ENCODE results near the gene RPP25. TPM values are rescaled to one million over a fixed set of nuclear protein-coding genes. Genes with fewer than 3 reads are reported as not detected.

The RPP25 gene
- polyA plus RNA-seq, 4 donors = 5.5 to 22.2 (median 14.9) TPM

DNA sequence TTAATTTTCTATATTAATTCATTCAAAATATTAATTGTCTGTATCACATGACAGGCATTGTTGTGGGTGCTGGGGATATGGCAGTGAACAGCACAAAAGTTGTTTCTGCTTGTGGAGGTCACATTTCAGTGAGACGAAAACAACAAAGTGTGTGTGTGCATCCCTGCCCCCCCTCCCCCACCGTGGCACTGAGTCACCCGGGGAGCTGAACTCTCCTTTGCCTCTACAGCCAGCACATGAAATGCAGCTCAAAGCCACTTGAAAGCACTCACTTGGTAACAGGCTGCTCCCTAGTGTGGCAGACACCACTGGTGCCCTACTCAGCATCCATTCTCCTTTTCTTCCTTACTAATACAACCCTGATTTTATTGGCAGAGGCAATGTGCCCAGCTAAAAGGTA lies 21.9 kb upstream of the RPP25 start:
- H3K27ac ChIP-seq (ENCODE audit: low read depth in 1 of 3, low read length in 2 of 3) = no peak overlapping the region
- peaks cover 0 to 4% (median 0%) of the 10 kb centered on the region in 3 donors for H3K27me3 ChIP-seq (ENCODE audit: control insufficient read depth in 3 of 3, insufficient read depth in 3 of 3, low read length in 3 of 3)
- no peaks in the 10 kb centered on the region for H3K4me1 ChIP-seq (ENCODE audit: control insufficient read depth in 3 of 3, insufficient read depth in 2 of 3, low read depth in 1 of 3, low read length in 2 of 3)
- H3K9me3 ChIP-seq (ENCODE audit: control insufficient read depth in 2 of 2, insufficient read depth in 1 of 2, low read depth in 1 of 2, low read length in 1 of 2) = no peaks in the 10 kb centered on the region
- H3K4me3 ChIP-seq (ENCODE audit: low read depth in 1 of 3, low read length in 3 of 3) = no peak overlapping the region
- no peaks in the 10 kb centered on the region for H3K36me3 ChIP-seq (ENCODE audit: control insufficient read depth in 3 of 3, insufficient read depth in 2 of 3, low read depth in 1 of 3, low read length in 3 of 3)
- 17 to 36% (median 26%) methylated on average over 3 of the region's 3 CpGs for WGBS, 3 donors
- DNase-seq (no peak), FAIRE-seq (no peak)

DNA sequence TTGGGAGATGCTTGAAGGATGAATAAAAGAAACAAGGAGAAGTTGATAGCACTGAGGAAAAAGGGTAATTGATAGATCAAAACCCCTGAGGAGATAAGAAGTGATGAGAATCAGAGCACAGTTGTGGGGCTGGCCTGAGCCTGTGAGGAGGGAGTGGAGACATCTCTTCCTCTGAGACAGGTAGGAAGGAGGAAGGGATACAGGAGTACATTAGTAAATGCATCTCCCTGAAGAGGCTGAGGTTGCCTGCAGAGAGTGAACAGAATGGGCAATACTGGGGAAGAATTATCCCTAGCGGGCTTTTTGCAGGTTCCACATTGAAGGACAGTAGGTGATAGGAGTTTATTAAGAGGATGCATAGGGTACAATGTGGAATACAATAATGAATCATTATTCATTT lies 21.5 kb upstream of the RPP25 start:
- H3K9me3 ChIP-seq (ENCODE audit: control insufficient read depth in 2 of 2, insufficient read depth in 1 of 2, low read depth in 1 of 2, low read length in 1 of 2) = no peaks in the 10 kb centered on the region
- H3K36me3 ChIP-seq (ENCODE audit: control insufficient read depth in 3 of 3, insufficient read depth in 2 of 3, low read depth in 1 of 3, low read length in 3 of 3) = no peaks in the 10 kb centered on the region
- peaks cover 0 to 5% (median 0%) of the 10 kb centered on the region in 3 donors for H3K27me3 ChIP-seq (ENCODE audit: control insufficient read depth in 3 of 3, insufficient read depth in 3 of 3, low read length in 3 of 3)
- H3K4me3 ChIP-seq (ENCODE audit: low read depth in 1 of 3, low read length in 3 of 3) = no peak overlapping the region
- no peaks in the 10 kb centered on the region for H3K4me1 ChIP-seq (ENCODE audit: control insufficient read depth in 3 of 3, insufficient read depth in 2 of 3, low read depth in 1 of 3, low read length in 2 of 3)
- FAIRE-seq (no peak), DNase-seq (no peak)
- WGBS, 3 donors = 77 to 92% (median 88%) methylated on average over 1 of the region's 1 CpG
- no peak overlapping the region for H3K27ac ChIP-seq (ENCODE audit: low read depth in 1 of 3, low read length in 2 of 3)

DNA sequence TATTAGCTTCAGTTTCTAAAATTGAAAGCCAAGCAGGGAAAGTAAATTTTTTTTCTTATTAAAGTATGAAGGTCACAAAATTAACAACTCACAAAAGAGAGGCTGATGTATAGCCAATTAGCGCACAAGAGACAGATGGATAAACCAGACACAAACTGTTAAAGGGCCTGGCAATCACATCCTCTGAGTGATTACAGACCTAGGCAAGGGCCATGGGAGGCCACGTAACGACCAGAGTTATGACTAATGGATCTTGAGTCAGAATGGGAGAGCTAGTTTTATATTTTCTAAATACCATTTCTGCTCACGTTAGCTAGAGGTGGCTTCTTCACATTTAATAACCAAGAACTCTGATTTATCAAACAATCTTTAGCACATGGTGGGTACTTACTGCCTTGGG lies 21.0 kb upstream of the RPP25 start:
- no peak for FAIRE-seq
- H3K9me3 ChIP-seq (ENCODE audit: control insufficient read depth in 2 of 2, insufficient read depth in 1 of 2, low read depth in 1 of 2, low read length in 1 of 2) = no peaks in the 10 kb centered on the region
- H3K27ac ChIP-seq (ENCODE audit: low read depth in 1 of 3, low read length in 2 of 3) = no peak overlapping the region
- no peak for DNase-seq
- no peaks in the 10 kb centered on the region for H3K36me3 ChIP-seq (ENCODE audit: control insufficient read depth in 3 of 3, insufficient read depth in 2 of 3, low read depth in 1 of 3, low read length in 3 of 3)
- H3K4me1 ChIP-seq (ENCODE audit: control insufficient read depth in 3 of 3, insufficient read depth in 2 of 3, low read depth in 1 of 3, low read length in 2 of 3) = no peaks in the 10 kb centered on the region
- WGBS, 3 donors = 50 to 70% (median 51%) methylated on average over 4 of the region's 4 CpGs
- H3K4me3 ChIP-seq (ENCODE audit: low read depth in 1 of 3, low read length in 3 of 3) = no peak overlapping the region
- peaks cover 0 to 7% (median 0%) of the 10 kb centered on the region in 3 donors for H3K27me3 ChIP-seq (ENCODE audit: control insufficient read depth in 3 of 3, insufficient read depth in 3 of 3, low read length in 3 of 3)

DNA sequence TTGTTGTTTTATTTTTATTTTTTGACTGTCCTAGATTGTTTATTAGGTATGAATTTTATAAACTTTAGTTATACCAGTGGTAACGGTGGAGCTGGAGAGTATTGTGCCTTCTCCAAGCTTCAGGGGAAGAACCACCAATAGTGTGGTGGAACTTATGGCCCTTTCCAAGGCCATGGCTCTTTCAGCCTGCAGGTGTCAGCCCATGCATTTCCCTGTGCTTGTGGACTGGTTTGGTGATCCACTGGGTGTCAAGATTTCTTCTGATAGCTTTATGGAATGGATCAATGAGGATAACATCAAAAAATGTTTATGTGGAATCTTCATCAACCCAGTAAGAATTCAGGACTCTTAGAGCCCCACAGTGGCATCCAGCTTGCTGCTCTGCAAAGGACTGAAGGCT lies 19.6 kb upstream of the RPP25 start:
- WGBS, 3 donors = 62 to 84% (median 70%) methylated on average over 1 of the region's 1 CpG
- H3K36me3 ChIP-seq (ENCODE audit: control insufficient read depth in 3 of 3, insufficient read depth in 2 of 3, low read depth in 1 of 3, low read length in 3 of 3) = no peaks in the 10 kb centered on the region
- no peak for FAIRE-seq
- H3K4me1 ChIP-seq (ENCODE audit: control insufficient read depth in 3 of 3, insufficient read depth in 2 of 3, low read depth in 1 of 3, low read length in 2 of 3) = no peaks in the 10 kb centered on the region
- DNase-seq = no peak
- H3K4me3 ChIP-seq (ENCODE audit: low read depth in 1 of 3, low read length in 3 of 3) = no peak overlapping the region
- no peak overlapping the region for H3K27ac ChIP-seq (ENCODE audit: low read depth in 1 of 3, low read length in 2 of 3)
- H3K27me3 ChIP-seq (ENCODE audit: control insufficient read depth in 3 of 3, insufficient read depth in 3 of 3, low read length in 3 of 3) = peaks cover 0 to 7% (median 0%) of the 10 kb centered on the region in 3 donors
- H3K9me3 ChIP-seq (ENCODE audit: control insufficient read depth in 2 of 2, insufficient read depth in 1 of 2, low read depth in 1 of 2, low read length in 1 of 2) = no peaks in the 10 kb centered on the region

DNA sequence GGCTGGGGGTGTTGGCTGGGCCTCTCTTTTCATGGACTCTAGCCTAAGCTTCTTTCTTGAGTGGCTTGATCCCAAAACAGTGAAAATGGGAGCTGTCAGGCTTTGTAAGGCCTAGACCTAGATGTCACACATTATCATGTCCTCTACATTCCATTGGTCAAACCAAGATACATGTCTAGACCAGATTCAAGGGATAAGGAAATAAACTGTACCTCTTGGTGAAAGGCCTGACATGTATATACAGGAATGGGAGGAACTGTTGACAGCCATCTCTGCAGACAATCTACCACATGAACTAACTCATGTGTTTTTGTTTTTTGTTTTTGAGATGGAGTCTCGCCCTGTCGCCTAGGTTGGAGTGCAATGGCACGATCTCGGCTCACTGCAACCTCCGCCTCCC lies 11.1 kb upstream of the RPP25 start:
- H3K36me3 ChIP-seq (ENCODE audit: control insufficient read depth in 3 of 3, insufficient read depth in 2 of 3, low read depth in 1 of 3, low read length in 3 of 3) = no peaks in the 10 kb centered on the region
- 80 to 98% (median 82%) methylated on average over 5 of the region's 5 CpGs for WGBS, 3 donors
- FAIRE-seq (no peak), DNase-seq (no peak)
- H3K4me3 ChIP-seq (ENCODE audit: low read depth in 1 of 3, low read length in 3 of 3) = no peak overlapping the region
- no peaks in the 10 kb centered on the region for H3K9me3 ChIP-seq (ENCODE audit: control insufficient read depth in 2 of 2, insufficient read depth in 1 of 2, low read depth in 1 of 2, low read length in 1 of 2)
- no peaks in the 10 kb centered on the region for H3K4me1 ChIP-seq (ENCODE audit: control insufficient read depth in 3 of 3, insufficient read depth in 2 of 3, low read depth in 1 of 3, low read length in 2 of 3)
- H3K27me3 ChIP-seq (ENCODE audit: control insufficient read depth in 3 of 3, insufficient read depth in 3 of 3, low read length in 3 of 3) = peaks cover 0 to 4% (median 0%) of the 10 kb centered on the region in 3 donors
- no peak overlapping the region for H3K27ac ChIP-seq (ENCODE audit: low read depth in 1 of 3, low read length in 2 of 3)

DNA sequence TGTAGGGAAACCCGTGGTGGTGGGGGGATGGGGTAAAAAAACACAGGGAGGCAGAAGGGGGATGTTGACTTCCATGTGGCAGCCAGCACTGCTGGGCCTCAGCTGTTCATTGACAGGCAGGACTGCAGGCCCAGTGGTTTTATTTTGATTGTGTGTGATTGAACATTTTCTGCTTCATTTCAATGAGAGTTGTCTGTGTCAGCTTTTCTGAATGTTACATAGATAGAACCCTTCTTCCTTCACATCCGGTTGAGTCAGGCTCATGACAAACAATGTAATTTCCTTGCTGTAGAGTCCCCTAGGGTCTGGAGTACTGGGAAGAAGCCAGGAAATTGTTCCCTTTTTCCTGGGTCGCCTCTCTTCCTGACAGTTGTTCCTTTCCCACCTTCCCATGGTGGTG lies 8.2 kb upstream of the RPP25 start:
- Histone ChIP-seq H3K4me3 (ENCODE audit: low read depth in 1 of 3, low read length in 3 of 3) (no peak overlapping the region), H3K27me3 (ENCODE audit: control insufficient read depth in 3 of 3, insufficient read depth in 3 of 3, low read length in 3 of 3) (peaks cover 0 to 16% (median 0%) of the 10 kb centered on the region in 3 donors), H3K4me1 (ENCODE audit: control insufficient read depth in 3 of 3, insufficient read depth in 2 of 3, low read depth in 1 of 3, low read length in 2 of 3) (no peaks in the 10 kb centered on the region), H3K27ac (ENCODE audit: low read depth in 1 of 3, low read length in 2 of 3) (peak overlapping the region in 1 of 3 donors; percentile 4), H3K9me3 (ENCODE audit: control insufficient read depth in 2 of 2, insufficient read depth in 1 of 2, low read depth in 1 of 2, low read length in 1 of 2) (no peaks in the 10 kb centered on the region), H3K36me3 (ENCODE audit: control insufficient read depth in 3 of 3, insufficient read depth in 2 of 3, low read depth in 1 of 3, low read length in 3 of 3) (no peaks in the 10 kb centered on the region)
- DNase-seq (no peak), FAIRE-seq (no peak)
- WGBS, 3 donors = 22 to 52% (median 36%) methylated on average over 3 of the region's 3 CpGs

DNA sequence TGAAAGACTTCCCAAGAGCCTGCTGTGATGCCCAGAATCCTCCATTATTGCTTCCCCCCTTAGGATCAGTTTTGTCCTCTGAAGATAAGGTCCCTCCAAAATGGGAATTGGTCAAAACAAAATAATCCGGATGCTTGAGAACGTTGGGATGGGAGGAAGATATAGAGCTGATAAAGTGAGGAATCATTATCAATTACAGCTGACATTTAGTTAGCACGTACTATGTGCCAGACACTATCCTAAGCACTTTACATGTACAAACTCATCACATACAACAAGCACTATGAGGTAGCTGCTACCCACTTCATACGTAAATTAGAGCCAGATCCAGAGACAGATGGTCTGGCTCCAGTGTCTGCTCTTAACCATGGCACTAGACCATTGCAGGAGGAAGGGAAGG lies 6.6 kb upstream of the RPP25 start:
- no peak overlapping the region for H3K27ac ChIP-seq (ENCODE audit: low read depth in 1 of 3, low read length in 2 of 3)
- H3K27me3 ChIP-seq (ENCODE audit: control insufficient read depth in 3 of 3, insufficient read depth in 3 of 3, low read length in 3 of 3) = peaks cover 0 to 32% (median 0%) of the 10 kb centered on the region in 3 donors
- H3K4me1 ChIP-seq (ENCODE audit: control insufficient read depth in 3 of 3, insufficient read depth in 2 of 3, low read depth in 1 of 3, low read length in 2 of 3) = peaks cover 0 to 11% (median 0%) of the 10 kb centered on the region in 3 donors
- DNase-seq (no peak), FAIRE-seq (no peak)
- H3K4me3 ChIP-seq (ENCODE audit: low read depth in 1 of 3, low read length in 3 of 3) = no peak overlapping the region
- WGBS, 3 donors = 76 to 90% (median 86%) methylated on average over 4 of the region's 4 CpGs
- H3K36me3 ChIP-seq (ENCODE audit: control insufficient read depth in 3 of 3, insufficient read depth in 2 of 3, low read depth in 1 of 3, low read length in 3 of 3) = no peaks in the 10 kb centered on the region
- H3K9me3 ChIP-seq (ENCODE audit: control insufficient read depth in 2 of 2, insufficient read depth in 1 of 2, low read depth in 1 of 2, low read length in 1 of 2) = no peaks in the 10 kb centered on the region

DNA sequence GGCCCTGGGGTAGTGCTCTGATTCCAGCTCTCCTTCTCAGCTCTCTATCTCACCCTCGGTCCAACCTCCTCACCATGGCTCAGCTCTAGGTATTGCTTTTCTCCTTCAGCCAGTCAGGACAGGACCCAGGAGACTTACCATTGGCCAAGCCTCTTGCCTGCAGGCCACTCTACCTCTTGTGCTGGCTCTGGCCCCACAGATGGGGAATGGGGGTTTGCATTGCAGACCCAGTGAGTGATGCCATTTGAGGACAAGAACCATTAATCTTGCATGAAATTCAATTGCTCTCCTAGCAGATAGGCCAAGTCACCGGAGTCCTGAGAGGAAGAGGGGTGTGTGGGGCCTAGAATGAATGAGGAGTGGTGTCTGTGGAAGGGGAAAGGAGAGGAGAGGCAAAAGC lies 6.1 kb upstream of the RPP25 start:
- H3K27ac ChIP-seq (ENCODE audit: low read depth in 1 of 3, low read length in 2 of 3) = no peak overlapping the region
- peaks cover 0 to 37% (median 0%) of the 10 kb centered on the region in 3 donors for H3K27me3 ChIP-seq (ENCODE audit: control insufficient read depth in 3 of 3, insufficient read depth in 3 of 3, low read length in 3 of 3)
- 64 to 89% (median 78%) methylated on average over 2 of the region's 2 CpGs for WGBS, 3 donors
- DNase-seq (no peak), FAIRE-seq (no peak)
- H3K4me3 ChIP-seq (ENCODE audit: low read depth in 1 of 3, low read length in 3 of 3) = no peak overlapping the region
- H3K9me3 ChIP-seq (ENCODE audit: control insufficient read depth in 2 of 2, insufficient read depth in 1 of 2, low read depth in 1 of 2, low read length in 1 of 2) = no peaks in the 10 kb centered on the region
- H3K4me1 ChIP-seq (ENCODE audit: control insufficient read depth in 3 of 3, insufficient read depth in 2 of 3, low read depth in 1 of 3, low read length in 2 of 3) = peaks cover 0 to 17% (median 0%) of the 10 kb centered on the region in 3 donors
- H3K36me3 ChIP-seq (ENCODE audit: control insufficient read depth in 3 of 3, insufficient read depth in 2 of 3, low read depth in 1 of 3, low read length in 3 of 3) = no peaks in the 10 kb centered on the region

DNA sequence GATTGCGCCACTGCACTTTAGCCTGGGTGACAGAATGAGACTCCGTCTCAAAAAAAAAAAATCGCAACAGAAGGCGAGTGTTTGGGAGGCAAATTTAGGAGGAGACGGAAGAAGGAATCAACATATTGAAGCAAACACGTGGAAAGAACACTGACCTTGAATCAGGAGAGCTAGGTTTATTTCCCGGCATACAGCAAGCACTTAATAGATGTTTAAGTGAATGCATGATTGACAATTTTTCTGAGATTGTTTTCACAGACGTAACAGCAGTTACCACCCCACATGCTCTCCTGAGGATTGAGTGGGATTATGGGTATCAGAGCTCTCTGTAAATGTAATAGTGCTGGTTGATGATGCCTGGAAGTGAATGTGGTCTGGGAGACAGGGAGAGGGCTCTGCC lies 5.6 kb upstream of the RPP25 start:
- H3K9me3 ChIP-seq (ENCODE audit: control insufficient read depth in 2 of 2, insufficient read depth in 1 of 2, low read depth in 1 of 2, low read length in 1 of 2) = no peaks in the 10 kb centered on the region
- no peaks in the 10 kb centered on the region for H3K36me3 ChIP-seq (ENCODE audit: control insufficient read depth in 3 of 3, insufficient read depth in 2 of 3, low read depth in 1 of 3, low read length in 3 of 3)
- peaks cover 0 to 21% (median 0%) of the 10 kb centered on the region in 3 donors for H3K4me1 ChIP-seq (ENCODE audit: control insufficient read depth in 3 of 3, insufficient read depth in 2 of 3, low read depth in 1 of 3, low read length in 2 of 3)
- DNase-seq (no peak), FAIRE-seq (no peak)
- H3K27me3 ChIP-seq (ENCODE audit: control insufficient read depth in 3 of 3, insufficient read depth in 3 of 3, low read length in 3 of 3) = peaks cover 0 to 42% (median 0%) of the 10 kb centered on the region in 3 donors
- H3K4me3 ChIP-seq (ENCODE audit: low read depth in 1 of 3, low read length in 3 of 3) = no peak overlapping the region
- no peak overlapping the region for H3K27ac ChIP-seq (ENCODE audit: low read depth in 1 of 3, low read length in 2 of 3)
- 80 to 86% (median 85%) methylated on average over 8 of the region's 8 CpGs for WGBS, 3 donors
